Inferior parietal cortex (tissue), 1 donor: ENCODE results near the gene SDC4.
A peak's percentile ranks its signal among the peaks of the same experiment; 100 is the strongest.

Experiments
- DNase-seq: peaks from one replicate; pipeline ENCODE4 v3.0.0-alpha.2; 2016; ENCODE audit errors: extremely low spot score

Gene SDC4, protein sequence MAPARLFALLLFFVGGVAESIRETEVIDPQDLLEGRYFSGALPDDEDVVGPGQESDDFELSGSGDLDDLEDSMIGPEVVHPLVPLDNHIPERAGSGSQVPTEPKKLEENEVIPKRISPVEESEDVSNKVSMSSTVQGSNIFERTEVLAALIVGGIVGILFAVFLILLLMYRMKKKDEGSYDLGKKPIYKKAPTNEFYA

DNA sequence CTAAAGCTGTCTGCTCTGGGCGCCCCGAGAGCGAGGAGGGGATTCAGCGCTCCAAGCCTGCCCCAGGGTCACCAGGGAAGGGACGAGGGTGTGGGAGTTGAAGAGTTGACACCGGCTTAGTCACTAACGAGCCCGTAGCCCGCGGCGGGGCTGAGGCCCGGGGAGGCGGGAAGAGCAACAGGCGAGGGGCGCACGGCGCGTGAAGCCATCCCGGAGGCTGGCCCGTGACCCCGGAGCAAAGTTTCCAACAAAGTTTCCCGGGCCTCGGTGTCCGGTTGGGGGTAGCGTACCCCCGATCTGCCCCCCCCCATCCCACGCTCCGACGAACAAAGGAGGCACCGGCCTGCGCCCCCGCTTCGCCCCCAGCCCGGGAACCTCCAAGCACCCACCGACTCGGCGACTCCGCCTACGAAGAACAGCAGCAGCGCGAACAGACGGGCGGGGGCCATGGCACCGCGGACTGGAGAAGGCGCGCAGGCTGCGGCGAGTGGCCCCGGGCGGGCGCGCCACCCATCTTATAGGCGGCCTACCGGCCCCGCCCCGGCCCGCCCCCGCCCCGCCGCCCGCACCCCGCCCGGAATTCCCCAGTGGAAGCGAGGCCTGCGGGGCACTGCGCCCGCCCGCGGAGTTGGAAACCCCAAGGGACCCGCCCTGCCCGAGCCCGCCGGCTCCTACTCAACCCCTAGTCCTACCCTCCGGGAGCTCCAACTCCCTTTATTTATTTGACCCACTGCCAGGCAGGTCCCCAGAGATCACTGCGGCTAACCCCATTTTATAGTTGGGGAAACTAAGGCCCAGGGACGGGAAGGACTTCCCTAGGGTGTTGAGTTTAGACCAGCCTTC is at the start of gene SDC4:
SDC4 (minus strand) TSS at position 489 of the 843 bp plus-strand sequence; CDS start at position 449, 40 bp downstream.
- no peak for DNase-seq

DNA sequence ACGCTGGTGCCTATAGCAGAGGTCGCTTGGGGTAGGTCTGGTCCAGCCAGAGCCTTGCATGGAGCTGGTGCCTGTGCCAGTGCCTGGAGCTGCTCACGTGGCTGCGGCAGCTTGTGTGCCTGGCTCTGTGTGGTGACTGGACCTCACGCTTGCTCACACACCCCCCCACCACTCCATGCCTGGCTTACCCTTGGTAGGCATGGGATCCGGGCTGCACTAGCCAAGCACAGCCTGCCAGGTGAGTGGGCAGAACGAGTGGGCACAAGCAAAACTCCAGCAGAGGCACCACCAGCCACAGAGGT is 46.8 kb upstream of the SDC4 start:
- DNase-seq = no peak

DNA sequence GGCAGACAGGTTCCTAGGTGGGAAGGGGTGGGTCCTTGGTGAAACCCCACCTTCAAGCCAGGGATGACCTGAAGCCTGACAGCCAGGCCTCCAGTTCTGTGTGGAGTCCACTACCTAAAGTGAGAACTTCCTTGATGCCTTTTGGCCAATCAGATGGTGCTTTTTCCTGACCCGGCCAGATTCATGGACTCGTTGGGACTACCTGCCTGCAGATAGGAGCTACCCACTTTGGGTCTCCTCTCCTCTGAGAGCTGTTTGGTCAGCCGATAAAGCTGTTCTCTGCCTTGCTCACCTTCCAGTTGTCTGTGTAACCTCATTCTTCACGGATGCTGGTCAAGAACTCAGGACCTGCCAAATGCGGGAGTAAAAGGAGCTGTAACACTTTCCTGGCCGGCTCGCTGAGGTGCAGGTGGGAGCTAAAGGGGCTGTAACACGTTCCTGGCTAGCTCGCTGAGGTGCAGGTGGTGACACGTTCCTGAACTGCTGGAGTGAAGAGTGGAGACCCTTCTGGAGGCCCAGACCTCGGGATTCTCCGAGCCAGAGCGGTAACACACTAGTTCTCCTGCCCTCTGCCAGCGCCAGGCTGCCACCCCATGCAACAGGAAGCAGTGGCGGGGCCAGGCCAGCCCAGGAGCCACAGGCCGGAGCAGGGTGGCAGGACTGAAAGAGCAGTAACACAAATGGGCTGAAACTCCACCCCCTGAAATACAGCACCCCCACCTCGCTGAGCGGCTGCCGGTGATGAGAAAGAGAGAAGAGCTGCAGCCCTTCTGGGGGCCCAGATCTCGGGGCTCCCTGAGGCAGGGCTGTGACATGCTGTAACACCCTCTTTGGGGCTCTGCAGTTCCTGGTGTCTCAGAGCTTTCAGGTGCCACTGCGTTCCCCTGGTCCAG is 46.2 kb upstream of the SDC4 start:
- DNase-seq = no peak

DNA sequence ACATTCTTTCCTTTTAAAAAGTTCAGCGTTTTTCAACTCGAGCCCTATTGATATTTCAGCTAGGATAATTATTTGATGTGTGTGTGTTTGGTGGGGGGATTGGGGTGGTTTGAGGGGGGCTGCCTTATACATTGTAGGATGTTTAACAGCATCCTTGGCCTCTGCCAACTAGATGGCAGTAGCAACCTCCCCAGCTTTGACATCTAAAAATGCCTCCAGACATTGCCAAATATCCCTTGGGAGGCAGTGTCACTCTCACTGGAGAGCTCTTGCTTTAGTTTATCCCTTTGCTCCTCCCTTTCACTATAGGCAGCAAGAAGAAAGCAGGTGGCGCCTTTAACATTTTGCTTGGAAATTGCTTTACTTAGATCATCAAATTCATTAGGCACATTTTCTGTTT is 44.5 kb upstream of the SDC4 start:
- DNase-seq = peak; percentile 57

DNA sequence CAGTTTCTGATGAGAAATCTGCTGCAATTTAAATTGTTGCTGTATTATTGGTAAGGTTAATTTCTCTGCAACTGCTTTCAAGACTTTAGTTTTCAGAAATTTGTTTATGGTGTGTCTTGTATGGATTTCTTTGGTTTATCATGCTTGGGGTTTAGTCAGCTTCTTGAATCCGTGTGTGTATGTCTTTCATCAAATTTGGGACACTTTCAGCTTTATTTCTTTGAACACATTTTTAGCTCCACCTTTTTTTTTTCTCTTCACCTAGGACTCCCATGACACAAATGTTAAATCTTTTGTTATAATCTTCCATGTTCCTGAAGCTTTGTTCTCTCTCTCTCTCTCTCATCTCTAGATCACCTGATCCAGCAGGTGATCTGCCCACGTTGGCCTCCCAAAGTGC is 43.3 kb upstream of the SDC4 start:
- no peak for DNase-seq

DNA sequence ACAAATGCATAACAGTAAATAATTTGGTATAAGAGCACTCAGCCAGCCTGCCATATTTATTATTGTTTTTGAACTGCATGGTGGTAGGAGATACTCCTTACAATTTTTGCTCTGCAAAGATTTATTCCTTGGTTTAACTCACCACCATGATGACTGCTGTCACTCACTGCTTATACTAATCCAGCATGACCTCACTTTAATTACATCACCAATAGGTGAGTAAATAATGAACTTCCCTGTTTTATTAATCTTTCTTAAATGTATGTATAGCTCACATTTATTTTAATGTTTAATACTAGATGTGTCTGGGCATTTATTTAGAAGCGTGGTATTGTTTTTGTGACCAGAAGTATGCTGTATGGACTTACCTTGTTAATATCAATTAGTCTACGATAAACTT is 42.7 kb upstream of the SDC4 start:
- no peak for DNase-seq

DNA sequence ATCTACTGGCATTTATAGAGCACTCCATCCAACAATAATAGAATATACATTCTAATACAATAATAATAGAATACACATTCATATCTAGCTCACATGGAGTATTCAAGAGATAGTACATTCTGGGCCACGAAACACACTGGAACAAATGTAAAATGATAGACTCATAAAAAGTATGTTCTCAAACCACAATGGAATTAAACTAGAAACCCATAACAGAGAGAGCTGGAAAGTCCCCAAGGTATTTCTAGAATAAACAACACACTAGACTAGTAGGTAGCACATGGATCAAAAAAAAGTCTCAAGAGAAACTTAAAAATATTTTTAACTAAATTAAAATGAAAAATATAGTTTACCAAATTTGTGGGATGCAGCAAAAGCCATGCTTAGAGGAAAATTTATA is 39.0 kb upstream of the SDC4 start:
- no peak for DNase-seq

DNA sequence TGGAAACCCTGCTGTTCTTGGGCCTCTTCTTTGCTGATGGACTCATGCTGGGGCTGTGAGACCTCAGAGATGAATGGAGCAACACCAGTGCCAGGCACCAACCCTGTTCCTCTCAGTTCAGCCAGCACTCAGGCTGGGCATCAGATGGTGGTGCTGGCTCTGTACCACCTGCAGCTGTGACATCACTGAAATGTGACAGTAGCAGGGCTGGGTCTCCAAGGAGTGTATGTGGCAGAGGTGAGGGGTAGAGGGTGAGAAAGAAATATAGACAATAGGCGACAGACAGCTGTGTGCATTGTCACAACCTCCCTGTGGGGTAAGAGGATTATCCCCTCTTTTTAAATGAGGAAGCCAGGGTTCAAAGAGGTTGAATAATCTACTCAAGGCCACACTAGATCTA is 30.0 kb upstream of the SDC4 start, which contains the start of gene TP53TG5:
TP53TG5 (minus strand) TSS at position 135 of the 400 bp plus-strand sequence; CDS start at position 46, 89 bp downstream.
- DNase-seq = peak; percentile 39

DNA sequence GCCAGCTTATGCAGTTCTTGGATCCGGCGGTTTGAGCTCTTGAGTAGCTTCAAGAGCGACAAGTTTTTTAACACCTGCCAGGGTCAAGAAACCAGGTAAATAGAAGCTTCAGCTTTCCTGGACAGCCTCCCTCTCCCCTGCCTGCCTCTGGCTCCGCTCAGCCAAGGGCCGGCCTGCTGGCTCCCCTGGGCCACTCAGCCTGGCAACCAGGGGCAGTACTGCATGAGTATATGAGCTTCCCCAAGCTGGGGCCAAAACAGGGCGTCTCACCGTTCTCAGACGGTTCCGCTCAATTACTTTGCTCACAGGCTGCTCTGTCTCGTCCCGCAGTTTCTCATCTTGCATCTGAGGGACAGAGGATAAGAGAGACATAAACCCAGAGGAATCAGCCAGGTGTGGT is 29.0 kb upstream of the SDC4 start:
- DNase-seq = no peak

DNA sequence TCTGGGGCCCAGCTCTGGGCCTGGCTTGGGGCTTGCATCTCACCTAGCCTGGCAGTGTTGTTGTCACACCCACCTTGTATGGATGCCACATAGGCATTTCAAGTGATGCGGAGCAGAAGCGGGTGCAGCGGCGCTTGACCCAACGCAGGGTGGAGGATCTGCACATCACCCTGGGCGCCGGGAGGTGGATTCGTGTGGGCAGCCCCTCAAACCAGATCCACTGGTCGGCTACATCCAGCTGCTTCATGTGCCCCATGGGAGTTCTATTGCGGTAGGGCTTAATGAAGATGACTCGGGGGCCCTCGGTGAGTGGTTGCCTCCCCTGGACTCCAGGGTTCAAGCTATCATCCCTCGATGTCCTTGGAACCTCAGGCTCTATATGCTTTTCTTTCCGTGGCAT is 26.7 kb upstream of the SDC4 start:
- no peak for DNase-seq

DNA sequence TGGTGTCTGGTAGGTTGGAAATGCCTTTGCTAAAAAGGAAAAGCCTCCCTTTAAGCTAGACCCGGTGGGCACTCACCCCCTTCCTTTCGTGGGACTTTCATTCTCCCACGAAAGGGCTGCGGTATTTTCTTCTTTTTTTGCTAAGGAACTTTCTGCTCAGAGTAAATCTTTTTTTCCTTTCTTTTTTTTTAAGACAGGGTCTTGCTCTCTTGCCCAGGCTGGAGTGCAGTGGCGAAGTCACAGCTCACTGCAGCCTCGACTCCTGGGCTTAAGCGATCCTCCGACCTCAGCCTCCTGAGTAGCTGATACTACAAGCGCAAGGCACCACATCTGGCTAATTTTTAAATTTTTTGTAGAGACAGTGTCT is 25.9 kb upstream of the SDC4 start:
- DNase-seq = no peak

DNA sequence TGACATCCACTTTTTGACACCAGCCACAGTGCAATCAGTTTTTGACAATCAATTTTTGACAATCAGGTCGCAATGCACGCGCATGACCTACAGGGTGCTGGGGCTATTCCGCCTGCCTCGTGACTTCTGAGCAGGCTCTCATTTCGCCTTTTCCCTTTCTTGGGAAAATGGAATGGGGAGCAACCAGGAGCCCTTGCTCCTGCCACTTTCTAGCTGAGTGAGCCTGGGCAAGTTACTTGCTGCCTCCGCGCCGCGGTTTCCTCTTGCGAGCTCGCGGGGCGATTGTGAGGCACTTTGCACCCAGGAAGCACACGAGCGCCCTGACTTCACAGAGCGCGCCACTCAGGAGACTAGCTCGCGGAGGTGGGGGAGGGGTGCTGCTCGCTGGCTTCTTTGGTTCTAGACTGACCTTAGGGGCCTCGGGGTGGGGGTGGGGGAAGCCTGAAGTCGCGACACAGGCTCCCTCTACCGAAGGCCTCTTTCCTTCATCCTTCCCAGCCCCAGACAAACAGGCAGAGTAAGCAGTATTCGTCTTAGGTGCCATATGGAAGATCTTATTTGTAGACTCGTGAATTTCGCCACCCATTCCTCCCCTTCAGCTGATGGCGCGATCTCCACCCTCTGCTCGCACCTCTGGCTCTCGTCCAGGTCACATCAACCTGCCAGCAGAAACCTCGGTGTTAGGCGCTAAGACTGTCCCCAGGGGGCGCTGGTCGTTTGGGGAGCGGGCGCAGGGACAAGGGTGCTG is 25.3 kb upstream of the SDC4 start:
- DNase-seq = peak; percentile 93

DNA sequence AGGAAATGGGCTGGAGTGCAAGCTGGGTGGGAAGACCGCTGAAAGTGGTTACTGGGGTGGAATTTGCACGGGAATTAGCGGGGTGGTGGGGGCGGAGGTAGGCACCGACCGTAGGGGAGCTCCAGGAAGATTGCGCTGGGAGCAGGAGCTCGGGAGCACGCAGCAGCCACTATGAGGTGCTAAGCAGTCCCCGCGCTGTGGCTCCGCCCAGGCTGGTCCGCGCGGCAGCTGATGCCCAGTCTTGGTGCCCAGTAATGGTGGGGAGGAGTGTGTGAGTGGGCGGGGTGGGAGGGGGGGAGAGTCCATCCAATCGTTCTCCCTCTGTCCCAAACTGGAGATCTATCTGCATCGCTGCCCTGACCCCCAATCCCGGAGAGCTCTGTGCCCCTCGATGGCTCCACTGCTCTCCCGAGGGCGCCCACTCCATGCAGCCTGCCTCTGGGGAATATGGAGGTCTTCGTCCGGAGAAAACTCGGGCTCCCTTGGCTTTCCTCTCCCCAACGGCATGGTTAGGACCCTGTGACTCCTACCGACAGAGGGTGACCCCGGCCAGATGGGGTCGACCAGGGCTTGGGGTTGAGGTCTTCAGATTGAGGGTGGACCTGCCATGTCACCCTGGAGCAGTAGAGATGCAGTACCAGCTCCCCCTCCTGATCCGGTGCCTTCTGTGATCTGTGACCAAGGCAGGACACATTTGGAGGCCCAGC is 24.6 kb upstream of the SDC4 start:
- no peak for DNase-seq

DNA sequence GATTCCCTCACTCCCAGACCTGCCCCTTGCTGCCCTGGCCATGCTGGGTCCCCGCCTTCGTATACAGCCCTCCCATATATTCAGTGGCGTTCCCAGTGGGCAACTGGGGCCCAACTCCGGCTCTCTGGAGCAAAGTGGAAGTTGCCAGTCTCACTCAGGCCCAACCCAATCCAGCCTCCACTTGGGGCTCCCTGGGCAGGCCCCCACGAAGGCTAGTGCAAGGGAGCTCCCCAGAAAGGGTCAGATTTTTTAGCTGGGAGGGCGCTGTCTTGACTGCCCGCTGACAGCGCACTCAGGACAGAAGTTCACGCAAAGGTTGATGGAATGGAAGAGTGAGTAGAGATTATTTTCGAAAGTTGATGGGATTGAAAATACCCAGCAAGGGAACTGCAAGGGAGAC is 24.0 kb upstream of the SDC4 start:
- no peak for DNase-seq

DNA sequence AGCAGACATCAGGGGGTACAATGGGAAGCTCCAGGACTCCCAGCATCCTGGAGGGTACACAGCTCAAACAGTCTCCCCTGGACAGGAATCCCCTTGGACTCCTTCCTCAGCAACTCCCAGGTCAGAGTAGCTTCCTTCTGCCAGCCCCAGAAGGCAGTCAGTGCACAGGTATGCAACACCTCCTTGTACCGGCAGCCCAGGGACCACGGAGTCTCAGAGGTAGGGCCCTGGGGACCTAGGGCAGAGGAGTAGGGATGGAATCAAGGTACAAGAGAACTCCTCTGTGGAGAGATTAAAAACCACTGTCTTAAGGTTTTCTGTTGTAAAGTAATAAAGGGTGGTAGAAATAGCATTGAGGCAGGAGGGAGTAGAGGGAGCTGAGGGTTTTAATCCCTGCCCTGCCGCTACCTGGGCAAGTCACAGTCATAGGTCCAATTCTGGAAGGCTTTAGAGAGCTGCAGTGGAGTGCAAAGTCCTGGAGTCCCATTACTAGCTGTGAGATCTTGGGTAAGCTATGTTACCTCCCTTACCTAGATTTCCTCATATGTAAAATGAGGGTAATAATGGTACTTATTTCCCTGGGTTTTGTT is 22.4 kb upstream of the SDC4 start:
- no peak for DNase-seq

DNA sequence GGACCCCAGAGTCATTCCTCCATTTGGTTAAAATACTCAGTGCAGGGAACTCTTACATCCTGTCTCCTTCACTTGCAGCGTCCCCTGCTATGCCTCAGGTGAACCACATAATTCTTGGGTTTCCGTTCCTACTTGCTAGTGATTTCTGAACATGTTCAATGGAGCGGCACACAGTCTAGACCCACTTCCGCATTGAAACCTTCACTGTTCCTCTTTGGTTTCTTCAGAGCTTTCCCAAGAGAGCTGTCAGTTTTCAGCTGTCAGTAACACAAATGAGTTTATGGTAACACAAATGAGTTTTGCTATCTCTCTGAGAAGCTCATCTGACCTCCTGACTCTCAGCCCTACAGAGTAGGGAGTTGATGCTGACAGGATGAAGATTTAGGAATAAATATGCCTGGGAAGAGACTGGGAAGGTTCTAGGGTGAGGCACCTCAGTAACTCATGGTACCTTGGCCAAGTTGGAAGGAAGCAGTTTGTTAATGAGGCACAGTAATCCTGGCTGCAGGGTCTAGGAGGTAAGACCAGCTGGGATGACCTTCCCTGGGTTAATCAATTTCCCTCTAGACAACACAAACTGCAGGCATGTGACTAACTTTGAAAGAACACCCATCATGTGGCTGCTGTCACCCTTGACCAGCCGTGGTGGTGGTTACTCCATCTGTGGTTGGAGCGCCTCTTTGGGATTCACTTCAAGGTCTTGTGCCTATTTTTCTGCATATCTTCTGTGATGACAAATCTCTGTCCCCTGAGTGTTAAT is 20.2 kb upstream of the SDC4 start:
- no peak for DNase-seq

DNA sequence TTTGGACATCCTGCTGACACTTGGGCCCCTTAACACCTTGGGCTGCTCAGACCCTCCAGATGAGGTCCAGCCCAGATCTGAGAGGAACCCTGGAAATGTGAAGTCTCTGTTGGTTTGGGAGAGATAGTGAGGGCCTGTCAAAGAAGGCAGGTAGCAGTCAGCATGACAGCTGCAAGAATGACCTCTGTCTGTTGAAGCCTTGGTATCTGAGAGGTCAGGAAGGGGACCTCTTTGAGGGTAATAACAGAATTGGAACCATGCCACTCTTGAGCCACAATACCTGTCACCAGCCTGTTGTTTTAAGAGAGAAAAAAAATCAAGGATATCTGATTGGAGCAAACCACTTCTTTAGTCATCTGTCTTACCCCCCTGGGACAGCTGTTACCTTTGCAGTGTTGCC is 18.9 kb upstream of the SDC4 start:
- DNase-seq = no peak

DNA sequence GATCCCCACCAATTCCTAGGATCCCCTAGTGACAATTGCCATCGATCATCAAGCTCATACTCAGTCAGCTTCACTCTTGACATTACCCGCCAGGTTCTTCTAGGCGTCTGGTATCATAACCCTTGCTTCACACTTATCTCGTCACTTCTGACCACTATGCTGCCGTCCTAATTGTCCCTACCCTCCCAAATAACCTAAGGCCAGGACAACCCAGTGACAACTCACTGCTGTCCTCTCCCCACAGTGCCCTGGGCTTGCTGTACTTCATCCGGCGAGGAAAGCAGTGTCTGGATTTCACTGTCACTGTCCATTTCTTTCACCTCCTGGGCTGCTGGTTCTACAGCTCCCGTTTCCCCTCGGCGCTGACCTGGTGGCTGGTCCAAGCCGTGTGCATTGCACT is 18.4 kb upstream of the SDC4 start:
- DNase-seq = no peak

DNA sequence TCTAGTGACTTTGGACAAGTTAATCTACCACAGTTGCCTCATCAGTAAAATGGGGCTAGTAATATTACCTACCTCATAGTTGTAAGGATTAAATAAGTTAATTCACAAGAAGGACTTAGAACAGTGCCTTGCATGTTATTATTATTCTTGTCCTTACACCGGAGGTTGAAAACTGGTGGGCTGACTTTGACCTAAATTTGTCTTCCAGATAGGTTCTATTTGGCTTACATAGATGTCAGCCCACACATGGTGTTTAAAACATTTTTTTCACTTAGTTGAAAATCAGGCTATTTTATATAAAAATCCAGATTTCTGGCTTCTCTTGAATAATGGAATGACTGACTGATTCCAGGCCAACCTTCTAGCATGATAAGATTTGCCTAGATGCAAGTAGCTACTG is 18.0 kb upstream of the SDC4 start:
- DNase-seq = no peak

DNA sequence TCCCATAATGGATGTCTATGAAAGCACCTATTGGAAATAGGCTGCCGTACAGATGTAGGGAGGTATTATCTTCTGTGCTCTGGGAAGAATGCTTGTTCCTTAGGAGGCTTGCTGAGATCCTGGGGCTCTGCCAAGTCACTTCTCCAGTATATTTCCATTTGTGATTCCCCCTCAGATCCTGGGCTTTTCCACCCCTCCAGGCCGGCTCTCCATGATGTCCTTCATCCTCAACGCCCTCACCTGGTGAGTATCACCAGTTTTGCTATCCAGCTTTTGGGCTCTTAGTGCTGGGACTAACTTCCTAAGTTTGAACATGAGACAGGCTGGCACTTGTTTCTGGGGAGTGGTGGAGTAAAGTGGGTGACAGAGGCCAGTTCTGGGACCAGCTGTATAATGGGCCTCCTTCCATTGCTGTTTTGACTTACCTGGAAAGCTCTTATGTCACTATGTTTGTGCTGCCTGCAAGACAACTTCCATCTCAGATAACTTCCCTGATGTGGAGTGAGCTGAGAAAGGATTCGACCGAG is 17.3 kb upstream of the SDC4 start:
- no peak for DNase-seq
